ENCODE measurements around the gene DLGAP1.

DNA sequence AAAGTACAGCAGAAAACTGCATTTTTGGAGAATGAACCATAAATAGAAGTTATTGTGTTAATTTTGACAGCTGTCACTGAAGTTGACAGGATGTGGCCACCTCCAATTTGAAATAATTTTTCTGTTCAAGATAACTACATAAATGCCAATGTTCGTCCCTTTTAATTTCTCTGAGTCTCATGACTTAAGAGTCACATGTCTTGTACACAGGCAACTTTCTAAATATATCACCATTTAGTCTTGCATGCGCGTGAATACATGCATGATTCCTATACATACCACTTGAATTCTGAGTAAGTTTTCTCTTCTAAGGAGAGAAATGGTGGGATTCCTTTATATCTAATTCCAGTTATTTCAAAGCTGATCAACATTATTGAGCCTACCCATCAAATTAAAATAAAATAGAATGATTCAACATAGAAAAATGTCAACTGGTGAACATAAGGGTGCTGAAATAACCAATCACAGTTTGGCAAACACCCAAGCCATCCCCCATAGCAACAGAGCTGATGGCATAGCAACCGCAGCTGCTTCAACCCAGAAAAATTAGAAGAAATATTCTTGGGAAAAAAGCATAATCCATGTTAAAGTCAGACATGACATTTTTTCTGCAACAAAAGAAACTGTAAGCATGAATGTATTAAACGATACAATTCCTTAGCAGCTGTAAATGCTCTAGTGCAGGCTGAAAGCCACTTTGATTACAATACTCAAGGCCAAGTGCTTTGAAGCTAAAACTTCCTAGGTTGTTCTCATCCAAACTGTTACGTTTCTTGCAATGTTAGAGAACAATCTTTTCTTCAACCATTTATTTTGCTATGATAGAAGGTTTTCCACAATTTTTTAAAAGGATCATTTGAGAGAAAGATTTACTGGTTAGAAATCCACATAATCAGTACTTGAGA, 282.7 kb downstream of the DLGAP1 start:
- TF ChIP-seq TARDBP (IDR thresholded peaks at IDR 0.05) (no peak), ELF4 (IDR thresholded peaks at IDR 0.05) (no peak), BHLHE40 (IDR thresholded peaks at IDR 0.05; ENCODE audit: borderline replicate concordance) (no peak), FOXA1 (IDR thresholded peaks at IDR 0.05) (no peak), SP1 (IDR thresholded peaks at IDR 0.05) (no peak)
- TF ChIP-seq, protein P1, sequence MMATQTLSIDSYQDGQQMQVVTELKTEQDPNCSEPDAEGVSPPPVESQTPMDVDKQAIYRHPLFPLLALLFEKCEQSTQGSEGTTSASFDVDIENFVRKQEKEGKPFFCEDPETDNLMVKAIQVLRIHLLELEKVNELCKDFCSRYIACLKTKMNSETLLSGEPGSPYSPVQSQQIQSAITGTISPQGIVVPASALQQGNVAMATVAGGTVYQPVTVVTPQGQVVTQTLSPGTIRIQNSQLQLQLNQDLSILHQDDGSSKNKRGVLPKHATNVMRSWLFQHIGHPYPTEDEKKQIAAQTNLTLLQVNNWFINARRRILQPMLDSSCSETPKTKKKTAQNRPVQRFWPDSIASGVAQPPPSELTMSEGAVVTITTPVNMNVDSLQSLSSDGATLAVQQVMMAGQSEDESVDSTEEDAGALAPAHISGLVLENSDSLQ (IDR thresholded peaks at IDR 0.05) = no peak
